B cell (primary cell): ENCODE results near the gene PARN. TPM values are rescaled to one million over a fixed set of nuclear protein-coding genes. Genes with fewer than 3 reads are reported as not detected.

Experiments
- ATAC-seq: fragments of 200-7000 bp; cut with Tn5 transposase; one replicate; pipeline ENCODE4 v1.10.0; 2021; ENCODE audit warnings: low read depth, mild to moderate bottlenecking, moderate number of reproducible peaks, moderate library complexity
- CTCF ChIA-PET: fragments of 350-600 bp; sonication (Branson Sonifier 250); formaldehyde crosslinking; loops from one replicate; lab custom pipeline; 2021; ENCODE audit warnings: antibody characterized with exemption, inconsistent platforms; lab: Charles Lee
- POLR2A ChIA-PET: fragments of 350-600 bp; sonication (Branson Sonifier 250); formaldehyde crosslinking; loops from one replicate; lab custom pipeline; 2021; ENCODE audit warnings: antibody characterized with exemption; lab: Charles Lee
- DNase-seq: peaks from one replicate; pipeline ENCODE4 v3.0.0; 2013
- H2AFZ ChIP-seq: 2 replicates; pipeline ENCODE4 v1.6.1; 2012; ENCODE audit warnings: mild to moderate bottlenecking, low read depth, low read length; ENCODE audit not compliant: insufficient read depth, poor library complexity, severe bottlenecking
- H3K27ac ChIP-seq, 2 donors: 1 replicate in 1 of 2; 2 replicates in 1 of 2; pipeline ENCODE4 v1.5.1; 2012 to 2013; ENCODE audit warnings: low read length in 2 of 2, mild to moderate bottlenecking in 2 of 2, moderate library complexity in 1 of 2
- H3K27me3 ChIP-seq, 4 experiments: fragments of 200-600 bp in 1 of 4; sonication (generic) in 1 of 4; replicated peaks in 1 of 4; 1 replicate in 2 of 4; 2 replicates in 2 of 4; pipeline versions ENCODE4 v1.6.1 to v1.7.0; 2013 to 2016; ENCODE audit warnings: low read length in 3 of 4, mild to moderate bottlenecking in 2 of 4, mixed read lengths in 1 of 4, moderate library complexity in 1 of 4; ENCODE audit not compliant: insufficient read depth in 4 of 4, control insufficient read depth in 3 of 4; ENCODE audit errors: control extremely low read depth in 1 of 4
- H3K36me3 ChIP-seq, 2 experiments: replicated peaks in 1 of 2; 1 replicate in 1 of 2; 2 replicates in 1 of 2; pipeline versions ENCODE4 v1.6.1 to v1.7.1; 2013; ENCODE audit warnings: low read length in 1 of 2; ENCODE audit not compliant: insufficient read depth in 2 of 2, control insufficient read depth in 1 of 2; ENCODE audit errors: control extremely low read depth in 1 of 2, extremely low read depth in 1 of 2
- H3K4me1 ChIP-seq, 2 donors: fragments of 200-600 bp in 1 of 2; sonication (generic) in 1 of 2; 1 replicate in 1 of 2; 2 replicates in 1 of 2; pipeline versions ENCODE4 v1.5.1 to v1.6.1; 2013 to 2017; ENCODE audit warnings: low read length in 2 of 2; ENCODE audit not compliant: control insufficient read depth in 2 of 2, insufficient read depth in 2 of 2
- H3K4me2 ChIP-seq: replicated peaks from 2 replicates; pipeline ENCODE3; 2012; ENCODE audit warnings: mild to moderate bottlenecking, low read depth, low read length; ENCODE audit not compliant: poor library complexity, severe bottlenecking
- H3K4me3 ChIP-seq, 5 experiments: fragments of 200-600 bp in 1 of 5; sonication (generic) in 1 of 5; 1 replicate in 3 of 5; 2 replicates in 2 of 5; pipeline versions ENCODE4 v1.5.1 to v1.7.0; 2011 to 2016; ENCODE audit warnings: low read length in 4 of 5, mild to moderate bottlenecking in 4 of 5, low read depth in 2 of 5, control low read depth in 1 of 5, moderate library complexity in 1 of 5; ENCODE audit not compliant: insufficient read depth in 1 of 5; ENCODE audit errors: control extremely low read depth in 1 of 5, extremely low read depth in 1 of 5
- H3K79me2 ChIP-seq: fragments of 200-600 bp; sonication (generic); one replicate; pipeline ENCODE4 v1.6.0; 2016; ENCODE audit warnings: low read length; ENCODE audit not compliant: control insufficient read depth, insufficient read depth
- H3K9ac ChIP-seq: fragments of 200-600 bp; sonication (generic); 2 replicates; pipeline ENCODE4 v1.6.1; 2017; ENCODE audit warnings: mild to moderate bottlenecking, low read length, moderate library complexity
- H3K9me3 ChIP-seq, 3 donors: one replicate each; pipeline versions ENCODE4 v1.6.1 to v1.7.1; 2013; ENCODE audit warnings: low read length in 2 of 3; ENCODE audit not compliant: control insufficient read depth in 2 of 3, insufficient read depth in 1 of 3; ENCODE audit errors: control extremely low read depth in 1 of 3
- H4K20me1 ChIP-seq: 2 replicates; pipeline ENCODE4 v1.6.0; 2012; ENCODE audit warnings: mild to moderate bottlenecking, low read length; ENCODE audit not compliant: insufficient read depth, control insufficient read depth, poor library complexity, severe bottlenecking
- H3K27ac Mint-ChIP-seq: one replicate; pipeline ENCODE4 v1.8.0; 2021; ENCODE audit warnings: mixed read lengths
- H3K27me3 Mint-ChIP-seq: one replicate; pipeline ENCODE4 v1.8.0; 2021; ENCODE audit warnings: mixed read lengths
- H3K4me1 Mint-ChIP-seq: one replicate; pipeline ENCODE4 v1.8.0; 2021; ENCODE audit warnings: mixed read lengths
- H3K4me3 Mint-ChIP-seq: one replicate; pipeline ENCODE4 v1.8.0; 2021; ENCODE audit warnings: mixed read lengths
- H3K9me3 Mint-ChIP-seq: one replicate; pipeline ENCODE4 v1.8.0; 2022; ENCODE audit warnings: mixed read lengths; ENCODE audit not compliant: insufficient read depth
- EZH2 ChIP-seq: IDR thresholded peaks from 2 replicates; pipeline ENCODE4 v1.6.1; 2012; ENCODE audit warnings: borderline replicate concordance, low read depth, mild to moderate bottlenecking, moderate library complexity, low read length; ENCODE audit not compliant: insufficient read depth, poor library complexity, severe bottlenecking
- WGBS: methylation state at CpG from one replicate; pipeline ENCODE4 v1.1.5; 2013; ENCODE audit warnings: missing lambda C conversion rate; ENCODE audit not compliant: insufficient coverage; 5-methylcytosine and 5-hydroxymethylcytosine counted together
- intact Hi-C: fragments of 100-400 bp; cut with micrococcal nuclease; formaldehyde crosslinking; loops from one replicate; pipeline ENCODE4 v1.10.0; 2022
- polyA plus RNA-seq: library from polyadenylated mRNA; depleted of rRNA; stranded (reverse); fragments of >200 nt; gene quantifications from 2 replicates; pipeline ENCODE4 v1.2.3, GENCODE V29; 2012
- total RNA-seq, 2 donors: library from RNA; stranded (reverse); fragments of 120-200 nt in 1 of 2; gene quantifications; 1 replicate in 1 of 2; 2 replicates in 1 of 2; pipeline versions ENCODE4 v1.2.3 to v1.2.4, GENCODE V29; 2013 to 2022
- TF ChIP-seq, protein P1 (sequence below): fragments of 200-600 bp; IDR thresholded peaks from one replicate; pipeline ENCODE4 v1.8.0; 2022; ENCODE audit warnings: antibody characterized with exemption, mild to moderate bottlenecking

Gene PARN
- total and polyA plus RNA-seq, 2 donors (not counting 1 experiment from before 2014, with no cell fraction given) = 25.3 to 62.2 TPM

DNA sequence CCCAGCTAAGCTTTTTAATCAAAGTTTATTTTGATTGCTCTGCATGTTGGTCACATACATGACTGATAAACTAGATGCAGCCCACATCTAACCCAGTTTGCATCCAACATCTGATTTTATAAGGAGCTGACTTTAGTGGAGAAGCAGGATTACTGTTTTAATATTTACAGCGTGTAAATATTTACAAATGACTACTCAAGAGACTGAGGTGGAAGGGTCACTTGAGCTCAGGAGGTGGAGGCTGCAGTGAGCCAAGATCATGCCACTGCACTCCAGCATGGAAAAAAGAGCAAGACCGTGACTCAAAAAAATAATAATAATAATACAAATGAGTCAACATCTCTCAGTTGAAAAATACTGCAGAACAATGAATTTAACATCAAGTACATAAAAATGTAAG is 50.8 kb downstream of the PARN start:
- no peaks in the 10 kb centered on the region for H3K79me2 ChIP-seq
- peaks cover 19 to 70% of the 10 kb centered on the region in 2 experiments for H3K36me3 ChIP-seq
- ATAC-seq (no peak), DNase-seq (no peak)
- TF ChIP-seq, protein P1, sequence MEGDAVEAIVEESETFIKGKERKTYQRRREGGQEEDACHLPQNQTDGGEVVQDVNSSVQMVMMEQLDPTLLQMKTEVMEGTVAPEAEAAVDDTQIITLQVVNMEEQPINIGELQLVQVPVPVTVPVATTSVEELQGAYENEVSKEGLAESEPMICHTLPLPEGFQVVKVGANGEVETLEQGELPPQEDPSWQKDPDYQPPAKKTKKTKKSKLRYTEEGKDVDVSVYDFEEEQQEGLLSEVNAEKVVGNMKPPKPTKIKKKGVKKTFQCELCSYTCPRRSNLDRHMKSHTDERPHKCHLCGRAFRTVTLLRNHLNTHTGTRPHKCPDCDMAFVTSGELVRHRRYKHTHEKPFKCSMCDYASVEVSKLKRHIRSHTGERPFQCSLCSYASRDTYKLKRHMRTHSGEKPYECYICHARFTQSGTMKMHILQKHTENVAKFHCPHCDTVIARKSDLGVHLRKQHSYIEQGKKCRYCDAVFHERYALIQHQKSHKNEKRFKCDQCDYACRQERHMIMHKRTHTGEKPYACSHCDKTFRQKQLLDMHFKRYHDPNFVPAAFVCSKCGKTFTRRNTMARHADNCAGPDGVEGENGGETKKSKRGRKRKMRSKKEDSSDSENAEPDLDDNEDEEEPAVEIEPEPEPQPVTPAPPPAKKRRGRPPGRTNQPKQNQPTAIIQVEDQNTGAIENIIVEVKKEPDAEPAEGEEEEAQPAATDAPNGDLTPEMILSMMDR = no peak
- no peak for TF ChIP-seq EZH2
- ChIA-PET CTCF (interaction anchor here (1.1 kb wide), 1 partner anchor 330 kb away, joined by 3 read pairs; no protein-coding TSS in a partner anchor), POLR2A (interaction anchor here (0.7 kb wide), 1 partner anchor 202 kb away, joined by 3 read pairs; no protein-coding TSS in a partner anchor)
- peaks cover 0 to 8% (median 0%) of the 10 kb centered on the region in 3 donors for H3K9me3 ChIP-seq
- no peaks in the 10 kb centered on the region for H3K27me3 ChIP-seq
- no CpG with 5 or more reads among the region's 2 CpGs for WGBS
- no peak overlapping the region for H3K4me3 ChIP-seq
- Mint-ChIP-seq H3K4me1 (no peaks in the 10 kb centered on the region), H3K4me3 (no peak overlapping the region), H3K9me3 (peaks cover 5% of the 10 kb centered on the region), H3K27ac (no peak overlapping the region), H3K27me3 (no peaks in the 10 kb centered on the region)
- H3K4me2 ChIP-seq = no peak overlapping the region
- H3K4me1 ChIP-seq = no peaks in the 10 kb centered on the region
- H2AFZ ChIP-seq = no peak overlapping the region
- intact Hi-C loops = no loop called here
- H3K27ac ChIP-seq = no peak overlapping the region
- H3K9ac ChIP-seq = no peak overlapping the region
- no peaks in the 10 kb centered on the region for H4K20me1 ChIP-seq

- no peak overlapping the region for H3K4me2 ChIP-seq
- Mint-ChIP-seq H3K27ac (no peak overlapping the region), H3K27me3 (no peaks in the 10 kb centered on the region), H3K9me3 (peaks cover 5% of the 10 kb centered on the region), H3K4me3 (no peak overlapping the region), H3K4me1 (no peaks in the 10 kb centered on the region)
- no peak for ATAC-seq
- H3K9me3 ChIP-seq = peaks cover 0 to 8% (median 0%) of the 10 kb centered on the region in 3 donors
- no peak overlapping the region for H3K4me3 ChIP-seq
- no peaks in the 10 kb centered on the region for H3K27me3 ChIP-seq
- H3K79me2 ChIP-seq = no peaks in the 10 kb centered on the region
- no peak overlapping the region for H2AFZ ChIP-seq
- 100% methylated on average over 1 of the region's 1 CpG for WGBS
- H3K4me1 ChIP-seq = no peaks in the 10 kb centered on the region
- H3K9ac ChIP-seq = no peak overlapping the region
- H3K27ac ChIP-seq = no peak overlapping the region
- DNase-seq = no peak
- CTCF ChIA-PET = no interaction called here
- TF ChIP-seq, protein P1 = no peak
- no peak for TF ChIP-seq EZH2
- no peaks in the 10 kb centered on the region for H4K20me1 ChIP-seq
- intact Hi-C loops = no loop called here
- POLR2A ChIA-PET = no interaction called here
- H3K36me3 ChIP-seq = peaks cover 14 to 53% of the 10 kb centered on the region in 2 experiments
These were observed 53.5 kb downstream of the PARN start for GRCh38 chr16:14576532-14576931.
